ENCODE data around the gene FGGY.
A peak's percentile ranks its signal among the peaks of the same experiment; 100 is the strongest.
"Not testable (repeated sequence)": the region's sequence is repeated elsewhere in the genome, so short reads cannot be mapped to it uniquely, and the experiment has no call there.

FGGY gene

DNA sequence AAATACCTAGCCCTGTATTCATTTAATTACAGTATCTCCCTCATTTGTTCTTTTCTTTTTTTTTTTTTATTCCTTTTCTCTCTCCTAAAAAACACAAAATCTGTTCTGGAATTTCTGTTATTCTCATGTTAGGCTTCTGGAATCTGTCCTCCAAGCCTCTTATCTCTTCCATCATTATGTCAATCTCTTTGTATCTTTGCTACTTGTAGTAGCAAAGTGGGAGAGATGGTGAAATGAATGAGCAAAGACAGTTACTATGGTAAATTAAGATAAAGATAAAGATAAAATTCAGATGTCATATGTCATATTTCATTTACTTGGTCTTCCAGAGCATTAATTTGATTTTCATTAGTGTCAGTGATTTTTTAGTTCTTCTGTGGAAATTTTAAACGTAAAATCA, 155.1 kb downstream of the FGGY start:
- no peak overlapping the region for H3K4me3 ChIP-seq (ENCODE audit: low read length)
- DNase-seq (ENCODE audit: low read depth): no peak
- TF ChIP-seq, protein P1, sequence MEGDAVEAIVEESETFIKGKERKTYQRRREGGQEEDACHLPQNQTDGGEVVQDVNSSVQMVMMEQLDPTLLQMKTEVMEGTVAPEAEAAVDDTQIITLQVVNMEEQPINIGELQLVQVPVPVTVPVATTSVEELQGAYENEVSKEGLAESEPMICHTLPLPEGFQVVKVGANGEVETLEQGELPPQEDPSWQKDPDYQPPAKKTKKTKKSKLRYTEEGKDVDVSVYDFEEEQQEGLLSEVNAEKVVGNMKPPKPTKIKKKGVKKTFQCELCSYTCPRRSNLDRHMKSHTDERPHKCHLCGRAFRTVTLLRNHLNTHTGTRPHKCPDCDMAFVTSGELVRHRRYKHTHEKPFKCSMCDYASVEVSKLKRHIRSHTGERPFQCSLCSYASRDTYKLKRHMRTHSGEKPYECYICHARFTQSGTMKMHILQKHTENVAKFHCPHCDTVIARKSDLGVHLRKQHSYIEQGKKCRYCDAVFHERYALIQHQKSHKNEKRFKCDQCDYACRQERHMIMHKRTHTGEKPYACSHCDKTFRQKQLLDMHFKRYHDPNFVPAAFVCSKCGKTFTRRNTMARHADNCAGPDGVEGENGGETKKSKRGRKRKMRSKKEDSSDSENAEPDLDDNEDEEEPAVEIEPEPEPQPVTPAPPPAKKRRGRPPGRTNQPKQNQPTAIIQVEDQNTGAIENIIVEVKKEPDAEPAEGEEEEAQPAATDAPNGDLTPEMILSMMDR (conservative IDR thresholded peaks at IDR 0.05; ENCODE audit: low read length): no peak

DNA sequence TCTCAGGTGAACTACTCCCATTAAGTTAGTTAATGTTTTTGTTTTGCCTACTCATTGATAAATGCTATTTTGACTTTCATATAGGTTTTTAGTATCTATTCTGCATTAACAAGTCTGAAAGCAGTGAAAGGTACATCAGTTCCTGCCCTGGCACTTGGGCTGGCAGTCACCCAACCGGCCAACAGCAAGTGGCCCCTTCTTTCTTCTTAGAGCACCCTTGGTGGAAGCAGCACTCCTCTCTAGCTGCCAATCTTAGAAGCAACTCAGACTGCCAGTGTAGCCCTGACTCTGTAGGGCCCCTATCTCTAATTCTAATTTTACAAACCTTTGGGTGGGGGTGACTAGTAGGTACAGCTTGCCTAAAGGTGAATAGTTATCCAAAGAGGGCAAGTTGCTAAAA, 155.7 kb downstream of the FGGY start:
- TF ChIP-seq, protein P1 (conservative IDR thresholded peaks at IDR 0.05; ENCODE audit: low read length): no peak
- no peak overlapping the region for H3K4me3 ChIP-seq (ENCODE audit: low read length)
- DNase-seq (ENCODE audit: low read depth): no peak

DNA sequence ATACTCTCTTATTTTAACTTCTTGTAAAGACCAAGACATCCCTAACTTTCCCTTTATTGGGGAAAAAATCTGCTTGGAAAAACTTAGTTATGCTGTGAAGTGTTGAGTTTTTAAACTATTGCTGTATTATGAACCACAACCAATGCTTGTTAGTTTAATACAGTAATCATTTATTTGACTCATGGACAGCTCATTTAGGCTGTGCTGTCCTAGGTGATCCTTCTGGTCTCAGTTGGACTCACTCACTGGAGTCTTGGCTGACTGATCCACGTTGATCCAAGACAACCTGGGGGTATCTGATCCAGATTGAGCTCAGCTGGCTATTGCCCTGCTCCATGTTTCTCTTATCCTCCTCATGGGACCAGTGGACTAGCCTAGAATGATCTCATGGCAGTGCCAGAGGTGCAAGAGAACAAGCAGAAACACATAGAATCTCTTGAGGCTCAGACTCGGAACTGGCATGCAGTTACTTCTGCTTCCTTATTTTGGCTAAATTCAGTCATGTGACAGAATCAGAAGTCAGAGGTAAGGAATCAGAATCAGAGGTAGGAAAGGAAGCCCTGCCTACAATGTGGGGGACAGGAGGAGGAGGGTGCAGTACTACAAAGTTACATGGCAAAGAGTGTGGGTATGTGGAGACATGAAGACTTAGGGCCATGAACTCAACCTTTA, 156.5 kb downstream of the FGGY start:
- TF ChIP-seq, protein P1 (conservative IDR thresholded peaks at IDR 0.05; ENCODE audit: low read length): no peak
- DNase-seq (ENCODE audit: low read depth): no peak
- H3K4me3 ChIP-seq (ENCODE audit: low read length): no peak overlapping the region

DNA sequence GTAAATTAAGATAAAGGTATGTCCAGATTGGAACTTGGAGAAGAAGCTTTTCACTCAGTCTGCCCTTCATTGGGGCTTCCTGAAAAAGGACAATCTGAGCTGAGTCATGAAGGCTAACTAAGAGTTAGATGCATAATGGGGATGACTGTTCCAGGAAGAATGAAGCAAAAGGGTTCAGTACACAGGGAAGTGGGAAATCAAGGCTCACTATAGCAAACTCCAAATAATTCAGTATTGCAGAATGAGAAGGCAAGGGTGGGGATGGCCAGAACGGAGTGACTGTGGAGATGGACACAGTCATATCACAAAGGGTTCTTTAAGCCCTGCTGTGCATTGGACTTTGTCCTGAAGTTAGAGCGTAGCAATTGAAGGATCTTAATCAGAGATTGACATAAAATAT, 158.3 kb downstream of the FGGY start:
- H3K4me3 ChIP-seq (ENCODE audit: low read length): no peak overlapping the region
- peak; percentile 69 for DNase-seq (ENCODE audit: low read depth)
- TF ChIP-seq, protein P1 (conservative IDR thresholded peaks at IDR 0.05; ENCODE audit: low read length): no peak

DNA sequence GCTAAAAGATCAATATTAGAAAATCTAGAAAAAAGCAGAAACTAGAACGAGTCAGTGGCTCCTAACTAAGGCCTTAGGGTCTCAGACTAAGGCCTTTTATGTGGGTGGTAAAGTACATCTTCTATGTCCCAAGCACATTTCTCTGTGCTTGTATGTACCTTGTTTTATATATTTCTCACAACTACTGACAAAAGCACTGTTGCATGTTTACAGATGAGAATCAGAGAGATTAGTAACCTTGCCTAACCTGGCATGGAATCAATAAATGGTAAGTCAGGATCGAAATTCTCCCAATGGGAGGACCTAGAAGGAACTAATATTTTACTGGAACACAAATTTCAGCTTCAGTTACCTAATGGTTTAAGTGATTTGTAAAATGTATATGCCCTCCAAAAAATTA, 160.9 kb downstream of the FGGY start:
- DNase-seq (ENCODE audit: low read depth): no peak
- no peak overlapping the region for H3K4me3 ChIP-seq (ENCODE audit: low read length)
- TF ChIP-seq, protein P1 (conservative IDR thresholded peaks at IDR 0.05; ENCODE audit: low read length): no peak

DNA sequence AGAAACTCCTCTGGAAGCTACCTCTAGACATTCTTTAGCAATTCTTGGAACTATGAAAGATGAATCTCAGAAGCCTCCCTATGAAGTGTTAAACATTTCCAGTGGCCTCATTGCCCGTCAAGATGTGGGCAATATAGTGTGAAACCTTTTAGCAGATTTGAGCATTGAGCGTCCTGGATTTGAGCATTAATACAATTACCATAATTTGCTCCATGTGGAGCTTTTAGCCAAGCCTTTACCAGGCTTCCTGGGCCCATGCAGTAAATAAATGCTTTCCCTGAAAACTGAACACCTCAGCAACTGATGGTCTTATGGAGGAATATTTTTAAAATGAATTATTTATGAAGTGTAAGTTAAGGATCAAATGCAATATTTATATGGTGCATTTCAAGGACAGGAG, 162.0 kb downstream of the FGGY start:
- no peak overlapping the region for H3K4me3 ChIP-seq (ENCODE audit: low read length)
- TF ChIP-seq, protein P1 (conservative IDR thresholded peaks at IDR 0.05; ENCODE audit: low read length): no peak
- DNase-seq (ENCODE audit: low read depth): no peak

DNA sequence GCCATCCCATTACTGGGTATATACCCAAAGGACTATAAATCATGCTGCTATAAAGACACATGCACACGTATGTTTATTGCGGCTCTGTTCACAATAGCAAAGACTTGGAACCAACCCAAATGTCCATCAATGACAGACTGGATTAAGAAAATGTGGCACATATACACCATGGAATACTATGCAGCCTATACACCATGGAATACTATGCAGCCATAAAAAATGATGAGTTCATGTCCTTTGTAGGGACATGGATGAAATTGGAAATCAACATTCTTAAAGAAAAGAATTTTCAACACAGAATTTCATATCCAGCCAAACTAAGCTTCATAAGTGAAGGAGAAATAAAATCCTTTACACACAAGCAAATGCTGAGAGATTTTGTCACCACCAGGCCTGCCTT, 166.0 kb downstream of the FGGY start:
- not testable (repeated sequence) for DNase-seq (ENCODE audit: low read depth); H3K4me3 ChIP-seq (ENCODE audit: low read length)

DNA sequence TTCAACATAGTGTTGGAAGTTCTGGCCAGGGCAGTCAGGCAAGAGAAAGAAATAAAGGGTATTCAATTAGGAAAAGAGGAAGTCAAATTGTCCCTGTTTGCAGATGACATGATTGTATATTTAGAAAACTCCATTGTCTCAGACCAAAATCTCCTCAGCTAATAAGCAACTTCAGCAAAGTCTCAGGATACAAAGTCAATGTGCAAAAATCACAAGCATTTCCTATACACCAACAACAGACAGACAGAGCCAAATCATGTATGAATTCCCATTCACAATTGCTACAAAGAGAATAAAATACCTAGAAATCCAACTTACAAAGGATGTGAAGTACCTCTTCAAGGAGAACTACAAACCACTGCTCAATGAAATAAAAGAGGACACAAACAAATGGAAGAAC, 168.6 kb downstream of the FGGY start:
- not testable (repeated sequence) for H3K4me3 ChIP-seq (ENCODE audit: low read length); DNase-seq (ENCODE audit: low read depth)

Data from AG10803 (cell line).